ENCODE data around the gene ZDHHC19.
"Not testable (repeated sequence)": the region's sequence is repeated elsewhere in the genome, so short reads cannot be mapped to it uniquely, and the experiment has no call there.

ZDHHC19 gene

GRCh38 chr3:196254376-196255283 lies 43.4 kb upstream of the ZDHHC19 start:
- no peak overlapping the region for H4K8ac ChIP-seq (ENCODE audit: low read length)
- H2BK120ac ChIP-seq (ENCODE audit: low read depth, low read length) = no peak overlapping the region
- 67% methylated on average over 4 of the region's 5 CpGs for WGBS
- peaks cover 2% of the 10 kb centered on the region for H3K4me1 ChIP-seq (ENCODE audit: control insufficient read depth, insufficient read depth, low read depth, low read length)
- no peak overlapping the region for H3K18ac ChIP-seq (ENCODE audit: low read depth in 1 of 2, low read length in 2 of 2)
- H3K23ac ChIP-seq (ENCODE audit: low read length in 2 of 2) = no peak overlapping the region
- peaks cover 19% of the 10 kb centered on the region for H3K79me1 ChIP-seq (replicated peaks; ENCODE audit: low read length, poor library complexity, severe bottlenecking)
- no peaks in the 10 kb centered on the region for H3K27me3 ChIP-seq (ENCODE audit: control insufficient read depth in 1 of 2, insufficient read depth in 1 of 2, low read length in 2 of 2)
- H2AFZ ChIP-seq (ENCODE audit: low read depth, low read length) = no peak overlapping the region
- no peak for DNase-seq
- no peak overlapping the region for H3K27ac ChIP-seq (ENCODE audit: low read length, poor library complexity, severe bottlenecking)
- H4K91ac ChIP-seq (ENCODE audit: low read length) = no peak overlapping the region
- H3K9me3 ChIP-seq (ENCODE audit: control insufficient read depth, low read length) = no peaks in the 10 kb centered on the region
- no peak overlapping the region for H2BK5ac ChIP-seq (ENCODE audit: low read depth, low read length, poor library complexity, severe bottlenecking)
- H3K36me3 ChIP-seq (ENCODE audit: control insufficient read depth in 1 of 2, insufficient read depth in 2 of 2, low read depth in 1 of 2, low read length in 2 of 2) = peaks cover 21 to 59% of the 10 kb centered on the region in 2 experiments
- H2BK15ac ChIP-seq (ENCODE audit: low read depth, poor library complexity, severe bottlenecking) = no peak overlapping the region
- no peak overlapping the region for H3K4me2 ChIP-seq (ENCODE audit: low read length, poor library complexity, severe bottlenecking)
- no peak overlapping the region for H2AK5ac ChIP-seq (ENCODE audit: low read length, severe bottlenecking)
- H3K9ac ChIP-seq (ENCODE audit: low read length) = no peak overlapping the region
- H2BK12ac ChIP-seq (ENCODE audit: low read length in 2 of 2) = no peak overlapping the region
- no peak overlapping the region for H3K4ac ChIP-seq (ENCODE audit: low read depth in 1 of 2, low read length in 2 of 2)
- no peak overlapping the region for H3K4me3 ChIP-seq (ENCODE audit: insufficient read depth in 1 of 2, low read depth in 1 of 2, low read length in 2 of 2)
- H3K14ac ChIP-seq (ENCODE audit: low read length in 2 of 2) = no peak overlapping the region

GRCh38 chr3:196251918-196252317 lies 40.7 kb upstream of the ZDHHC19 start:
- H3K4ac ChIP-seq (ENCODE audit: low read depth in 1 of 2, low read length in 2 of 2) = no peak overlapping the region
- 97% methylated on average over 16 of the region's 16 CpGs for WGBS
- H3K4me3 ChIP-seq (ENCODE audit: insufficient read depth in 1 of 2, low read depth in 1 of 2, low read length in 2 of 2) = no peak overlapping the region
- no peaks in the 10 kb centered on the region for H3K9me3 ChIP-seq (ENCODE audit: control insufficient read depth, low read length)
- no peak overlapping the region for H2BK12ac ChIP-seq (ENCODE audit: low read length in 2 of 2)
- no peak overlapping the region for H2BK120ac ChIP-seq (ENCODE audit: low read depth, low read length)
- H3K4me1 ChIP-seq (ENCODE audit: control insufficient read depth, insufficient read depth, low read depth, low read length) = peaks cover 2% of the 10 kb centered on the region
- no peak for DNase-seq
- H3K27me3 ChIP-seq (ENCODE audit: control insufficient read depth in 1 of 2, insufficient read depth in 1 of 2, low read length in 2 of 2) = no peaks in the 10 kb centered on the region
- no peak overlapping the region for H3K27ac ChIP-seq (ENCODE audit: low read length, poor library complexity, severe bottlenecking)
- no peak overlapping the region for H2AK5ac ChIP-seq (ENCODE audit: low read length, severe bottlenecking)
- H3K4me2 ChIP-seq (ENCODE audit: low read length, poor library complexity, severe bottlenecking) = no peak overlapping the region
- no peak overlapping the region for H3K9ac ChIP-seq (ENCODE audit: low read length)
- peak overlapping the region in 1 of 2 experiments; percentile 8 for H3K18ac ChIP-seq (ENCODE audit: low read depth in 1 of 2, low read length in 2 of 2)
- peaks cover 21% of the 10 kb centered on the region for H3K79me1 ChIP-seq (replicated peaks; ENCODE audit: low read length, poor library complexity, severe bottlenecking)
- H2AFZ ChIP-seq (ENCODE audit: low read depth, low read length) = no peak overlapping the region
- H4K91ac ChIP-seq (ENCODE audit: low read length) = no peak overlapping the region
- peak overlapping the region; percentile 56 for H4K8ac ChIP-seq (ENCODE audit: low read length)
- no peak overlapping the region for H3K14ac ChIP-seq (ENCODE audit: low read length in 2 of 2)
- no peak overlapping the region for H2BK5ac ChIP-seq (ENCODE audit: low read depth, low read length, poor library complexity, severe bottlenecking)
- peaks cover 30 to 62% of the 10 kb centered on the region in 2 experiments for H3K36me3 ChIP-seq (ENCODE audit: control insufficient read depth in 1 of 2, insufficient read depth in 2 of 2, low read depth in 1 of 2, low read length in 2 of 2)
- H3K23ac ChIP-seq (ENCODE audit: low read length in 2 of 2) = no peak overlapping the region
- no peak overlapping the region for H2BK15ac ChIP-seq (ENCODE audit: low read depth, poor library complexity, severe bottlenecking)

GRCh38 chr3:196246612-196247308 lies 35.6 kb upstream of the ZDHHC19 start:
- no peaks in the 10 kb centered on the region for H3K27me3 ChIP-seq (ENCODE audit: control insufficient read depth in 1 of 2, insufficient read depth in 1 of 2, low read length in 2 of 2)
- no peak overlapping the region for H3K4me2 ChIP-seq (ENCODE audit: low read length, poor library complexity, severe bottlenecking)
- H4K8ac ChIP-seq (ENCODE audit: low read length) = no peak overlapping the region
- H3K9me3 ChIP-seq (ENCODE audit: control insufficient read depth, low read length) = no peaks in the 10 kb centered on the region
- no peak overlapping the region for H2BK120ac ChIP-seq (ENCODE audit: low read depth, low read length)
- no peak overlapping the region for H3K9ac ChIP-seq (ENCODE audit: low read length)
- WGBS = 97% methylated on average over 10 of the region's 13 CpGs
- no peak overlapping the region for H3K27ac ChIP-seq (ENCODE audit: low read length, poor library complexity, severe bottlenecking)
- no peak overlapping the region for H2AFZ ChIP-seq (ENCODE audit: low read depth, low read length)
- H3K23ac ChIP-seq (ENCODE audit: low read length in 2 of 2) = no peak overlapping the region
- DNase-seq = peak; percentile 16
- no peak overlapping the region for H3K4me3 ChIP-seq (ENCODE audit: insufficient read depth in 1 of 2, low read depth in 1 of 2, low read length in 2 of 2)
- H3K14ac ChIP-seq (ENCODE audit: low read length in 2 of 2) = no peak overlapping the region
- H3K4me1 ChIP-seq (ENCODE audit: control insufficient read depth, insufficient read depth, low read depth, low read length) = no peaks in the 10 kb centered on the region
- H2BK12ac ChIP-seq (ENCODE audit: low read length in 2 of 2) = peak overlapping the region in 1 of 2 experiments; percentile 54
- H3K18ac ChIP-seq (ENCODE audit: low read depth in 1 of 2, low read length in 2 of 2) = no peak overlapping the region
- H2AK5ac ChIP-seq (ENCODE audit: low read length, severe bottlenecking) = no peak overlapping the region
- H3K36me3 ChIP-seq (ENCODE audit: control insufficient read depth in 1 of 2, insufficient read depth in 2 of 2, low read depth in 1 of 2, low read length in 2 of 2) = peaks cover 32 to 65% of the 10 kb centered on the region in 2 experiments
- no peak overlapping the region for H3K4ac ChIP-seq (ENCODE audit: low read depth in 1 of 2, low read length in 2 of 2)
- no peak overlapping the region for H4K91ac ChIP-seq (ENCODE audit: low read length)
- H2BK5ac ChIP-seq (ENCODE audit: low read depth, low read length, poor library complexity, severe bottlenecking) = no peak overlapping the region
- H2BK15ac ChIP-seq (ENCODE audit: low read depth, poor library complexity, severe bottlenecking) = no peak overlapping the region
- H3K79me1 ChIP-seq (replicated peaks; ENCODE audit: low read length, poor library complexity, severe bottlenecking) = peaks cover 17% of the 10 kb centered on the region

GRCh38 chr3:196244166-196244565 lies 33.0 kb upstream of the ZDHHC19 start:
- not testable (repeated sequence) for H3K4me3 ChIP-seq (ENCODE audit: insufficient read depth in 1 of 2, low read depth in 1 of 2, low read length in 2 of 2); H4K8ac ChIP-seq (ENCODE audit: low read length); H2BK15ac ChIP-seq (ENCODE audit: low read depth, poor library complexity, severe bottlenecking); H3K4me2 ChIP-seq (ENCODE audit: low read length, poor library complexity, severe bottlenecking); H3K4ac ChIP-seq (ENCODE audit: low read depth in 1 of 2, low read length in 2 of 2); H3K18ac ChIP-seq (ENCODE audit: low read depth in 1 of 2, low read length in 2 of 2); H2AFZ ChIP-seq (ENCODE audit: low read depth, low read length); H3K9me3 ChIP-seq (ENCODE audit: control insufficient read depth, low read length); H3K27me3 ChIP-seq (ENCODE audit: control insufficient read depth in 1 of 2, insufficient read depth in 1 of 2, low read length in 2 of 2); H3K23ac ChIP-seq (ENCODE audit: low read length in 2 of 2); H2AK5ac ChIP-seq (ENCODE audit: low read length, severe bottlenecking); H3K4me1 ChIP-seq (ENCODE audit: control insufficient read depth, insufficient read depth, low read depth, low read length); H2BK12ac ChIP-seq (ENCODE audit: low read length in 2 of 2); H3K9ac ChIP-seq (ENCODE audit: low read length); H3K27ac ChIP-seq (ENCODE audit: low read length, poor library complexity, severe bottlenecking); H3K14ac ChIP-seq (ENCODE audit: low read length in 2 of 2); H2BK120ac ChIP-seq (ENCODE audit: low read depth, low read length); H4K91ac ChIP-seq (ENCODE audit: low read length); H2BK5ac ChIP-seq (ENCODE audit: low read depth, low read length, poor library complexity, severe bottlenecking); DNase-seq
- 96% methylated on average over 33 of the region's 34 CpGs for WGBS
- peaks cover 12% of the 10 kb centered on the region for H3K79me1 ChIP-seq (replicated peaks; ENCODE audit: low read length, poor library complexity, severe bottlenecking)
- H3K36me3 ChIP-seq (ENCODE audit: control insufficient read depth in 1 of 2, insufficient read depth in 2 of 2, low read depth in 1 of 2, low read length in 2 of 2) = peaks cover 31 to 69% of the 10 kb centered on the region in 2 experiments
